ENCODE data around the gene GALNT10. TPM values are rescaled to one million over a fixed set of nuclear protein-coding genes. Genes with fewer than 3 reads are reported as not detected.

The GALNT10 gene
- polyA plus RNA-seq, 2 of the 4 experiments (the other 2 are of a cell fraction), result 110 to 156 TPM

DNA sequence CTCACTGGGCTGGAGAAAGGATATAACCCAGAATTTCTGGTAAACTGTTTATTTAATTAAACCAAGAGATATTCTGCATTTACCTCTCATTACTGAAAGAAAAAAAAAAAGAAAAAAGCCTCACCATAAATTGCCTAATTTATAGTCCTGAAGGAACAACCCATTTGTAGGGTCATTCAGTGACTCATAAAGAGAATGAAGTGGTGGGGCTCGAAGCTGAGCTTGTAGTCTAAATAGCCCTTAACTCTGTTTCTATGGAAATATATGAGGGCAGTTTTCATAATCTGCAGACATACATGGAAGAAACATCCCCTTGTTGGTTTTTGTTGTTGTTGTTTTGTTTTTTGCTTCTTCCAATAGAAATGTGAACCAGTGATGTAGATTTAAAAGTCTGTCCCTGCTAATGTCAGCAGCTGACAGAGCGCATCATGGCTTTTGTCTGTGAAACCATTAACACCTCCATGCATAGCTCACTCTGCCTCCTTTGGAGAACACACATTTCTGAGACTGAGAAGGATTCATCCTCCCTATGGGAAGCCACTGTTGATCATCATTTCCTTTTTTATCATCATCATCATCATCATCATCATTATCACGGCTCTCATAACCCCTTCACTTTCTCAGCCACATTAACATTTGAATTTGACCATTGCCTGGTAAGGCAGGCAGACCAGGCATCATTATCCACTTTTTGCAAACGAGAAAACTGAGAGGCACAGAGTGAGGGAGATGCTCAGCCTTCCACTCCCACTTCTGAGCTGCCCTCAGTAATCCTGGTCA lies 187.4 kb downstream of the GALNT10 start:
- CTCF ChIA-PET, result interaction anchor here (1.0 kb wide), 1 partner anchor 27 kb away, joined by 3 read pairs; no protein-coding TSS in a partner anchor
- no peak for FAIRE-seq

DNA sequence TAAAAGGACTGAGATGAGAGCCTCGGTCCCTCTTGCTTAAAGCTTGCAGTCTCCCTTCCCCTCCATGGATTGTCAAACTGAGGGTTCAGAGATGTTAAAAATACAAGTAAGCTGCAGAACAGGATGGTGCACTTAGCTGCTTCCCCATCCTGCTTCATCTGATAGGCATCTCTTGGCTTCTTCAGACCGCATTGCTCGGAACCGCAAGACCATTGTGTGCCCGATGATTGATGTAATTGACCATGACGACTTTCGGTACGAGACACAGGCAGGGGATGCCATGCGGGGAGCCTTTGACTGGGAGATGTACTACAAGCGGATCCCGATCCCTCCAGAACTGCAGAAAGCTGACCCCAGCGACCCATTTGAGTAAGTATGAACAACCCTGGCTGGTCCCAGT lies 189.7 kb downstream of the GALNT10 start:
- 96% methylated on average over 12 of the region's 12 CpGs for WGBS (ENCODE audit: missing lambda C conversion rate)
- Histone ChIP-seq H3K4me3 (no peak overlapping the region), H3K27ac (no peak overlapping the region), H3K4me2 (no peak overlapping the region), H3K4me1 (0 out of 3 replicates have a peak, but pooled peaks cover 10% of the 10 kb centered on the region), H3K9me3 (no peaks in the 10 kb centered on the region)
- TF ChIP-seq PBX3 (IDR thresholded peaks at IDR 0.05) (no peak), CEBPB (IDR thresholded peaks at IDR 0.05) (no peak), USF2 (IDR thresholded peaks at IDR 0.05) (no peak), HOXA7 (CRISPR knock-in tag; IDR thresholded peaks at IDR 0.05) (no peak), HDAC2 (IDR thresholded peaks at IDR 0.05) (no peak), HOXB13 (CRISPR knock-in tag; IDR thresholded peaks at IDR 0.05; ENCODE audit: low read depth) (no peak), EP300 (IDR thresholded peaks at IDR 0.05) (no peak), RARB (CRISPR knock-in tag; IDR thresholded peaks at IDR 0.05) (no peak), HEYL (CRISPR knock-in tag; IDR thresholded peaks at IDR 0.05) (no peak), JUN (IDR thresholded peaks at IDR 0.05) (no peak), MAFK (IDR thresholded peaks at IDR 0.05; ENCODE audit: partially characterized antibody) (no peak), ESRRA (IDR thresholded peaks at IDR 0.05; ENCODE audit: borderline replicate concordance, low read length) (no peak), EHF (CRISPR knock-in tag; IDR thresholded peaks at IDR 0.05) (no peak)
- POLR2A ChIA-PET, result no interaction called here
- ATAC-seq (no peak), FAIRE-seq (no peak), DNase-seq (ENCODE audit: low read depth in 1 of 2, low spot score in 1 of 2) (no peak)
- CTCF ChIA-PET, result interaction anchor here (1.0 to 1.3 kb wide), 3 partner anchors 12 to 191 kb away, joined by 3 to 6 read pairs (median 4); no protein-coding TSS in a partner anchor

More for the DNA sequence above, 187.4 kb downstream of the GALNT10 start:
- ATAC-seq, result no peak
- POLR2A ChIA-PET, result no interaction called here
- no peak overlapping the region for H3K4me3 ChIP-seq
- H3K9me3 ChIP-seq, result no peaks in the 10 kb centered on the region
- no peak for DNase-seq (ENCODE audit: low read depth in 1 of 2, low spot score in 1 of 2)
- TF ChIP-seq ZFP36 (IDR thresholded peaks at IDR 0.05; ENCODE audit: borderline replicate concordance, partially characterized antibody) (no peak), EHF (CRISPR knock-in tag; IDR thresholded peaks at IDR 0.05) (no peak), CHD4 (IDR thresholded peaks at IDR 0.05; ENCODE audit: borderline replicate concordance) (no peak), EHMT2 (IDR thresholded peaks at IDR 0.05; ENCODE audit: low read depth) (no peak), ZC3H11A (IDR thresholded peaks at IDR 0.05) (no peak), MAX (IDR thresholded peaks at IDR 0.05) (no peak), MAFK (IDR thresholded peaks at IDR 0.05; ENCODE audit: partially characterized antibody) (no peak), RARB (CRISPR knock-in tag; IDR thresholded peaks at IDR 0.05) (no peak), HMGXB4 (CRISPR knock-in tag; IDR thresholded peaks at IDR 0.05; ENCODE audit: borderline replicate concordance) (no peak), CHD2 (IDR thresholded peaks at IDR 0.05; ENCODE audit: low read length, partially characterized antibody) (no peak), SREBF2 (IDR thresholded peaks at IDR 0.05) (no peak), ESRRA (IDR thresholded peaks at IDR 0.05; ENCODE audit: borderline replicate concordance, low read length) (no peak), RNF2 (IDR thresholded peaks at IDR 0.05; ENCODE audit: borderline replicate concordance, low read depth) (no peak), MYC (IDR thresholded peaks at IDR 0.05; ENCODE audit: borderline replicate concordance, low read length) (no peak), POLR2A (IDR thresholded peaks at IDR 0.05; ENCODE audit: low read length) (no peak), FOSB (CRISPR knock-in tag; IDR thresholded peaks at IDR 0.05) (no peak), HEYL (CRISPR knock-in tag; IDR thresholded peaks at IDR 0.05) (no peak)
- TF ChIP-seq, protein P1, sequence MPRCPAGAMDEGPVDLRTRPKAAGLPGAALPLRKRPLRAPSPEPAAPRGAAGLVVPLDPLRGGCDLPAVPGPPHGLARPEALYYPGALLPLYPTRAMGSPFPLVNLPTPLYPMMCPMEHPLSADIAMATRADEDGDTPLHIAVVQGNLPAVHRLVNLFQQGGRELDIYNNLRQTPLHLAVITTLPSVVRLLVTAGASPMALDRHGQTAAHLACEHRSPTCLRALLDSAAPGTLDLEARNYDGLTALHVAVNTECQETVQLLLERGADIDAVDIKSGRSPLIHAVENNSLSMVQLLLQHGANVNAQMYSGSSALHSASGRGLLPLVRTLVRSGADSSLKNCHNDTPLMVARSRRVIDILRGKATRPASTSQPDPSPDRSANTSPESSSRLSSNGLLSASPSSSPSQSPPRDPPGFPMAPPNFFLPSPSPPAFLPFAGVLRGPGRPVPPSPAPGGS (IDR thresholded peaks at IDR 0.05), result no peak
- TF ChIP-seq, protein P2, sequence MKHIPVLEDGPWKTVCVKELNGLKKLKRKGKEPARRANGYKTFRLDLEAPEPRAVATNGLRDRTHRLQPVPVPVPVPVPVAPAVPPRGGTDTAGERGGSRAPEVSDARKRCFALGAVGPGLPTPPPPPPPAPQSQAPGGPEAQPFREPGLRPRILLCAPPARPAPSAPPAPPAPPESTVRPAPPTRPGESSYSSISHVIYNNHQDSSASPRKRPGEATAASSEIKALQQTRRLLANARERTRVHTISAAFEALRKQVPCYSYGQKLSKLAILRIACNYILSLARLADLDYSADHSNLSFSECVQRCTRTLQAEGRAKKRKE (CRISPR knock-in tag; IDR thresholded peaks at IDR 0.05; ENCODE audit: low read depth), result no peak
- TF ChIP-seq, protein P3, sequence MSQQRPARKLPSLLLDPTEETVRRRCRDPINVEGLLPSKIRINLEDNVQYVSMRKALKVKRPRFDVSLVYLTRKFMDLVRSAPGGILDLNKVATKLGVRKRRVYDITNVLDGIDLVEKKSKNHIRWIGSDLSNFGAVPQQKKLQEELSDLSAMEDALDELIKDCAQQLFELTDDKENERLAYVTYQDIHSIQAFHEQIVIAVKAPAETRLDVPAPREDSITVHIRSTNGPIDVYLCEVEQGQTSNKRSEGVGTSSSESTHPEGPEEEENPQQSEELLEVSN (IDR thresholded peaks at IDR 0.05; ENCODE audit: borderline replicate concordance, low read depth), result no peak
- H3K4me2 ChIP-seq, result no peak overlapping the region
- H3K27ac ChIP-seq, result no peak overlapping the region
- 89% methylated on average over 4 of the region's 4 CpGs for WGBS (ENCODE audit: missing lambda C conversion rate)
- H3K4me1 ChIP-seq, result no peaks in the 10 kb centered on the region
